Breast epithelium (tissue), 3 donors: Measurements from ENCODE around the gene FBXL4.

Source experiments
- POLR2A ChIP-seq: fragments of 450-650 bp; IDR thresholded peaks from one replicate; pipeline ENCODE4 v1.6.1; 2016; ENCODE audit warnings: antibody characterized with exemption, mild to moderate bottlenecking, moderate library complexity
- TF ChIP-seq, protein P1 (sequence below), 3 donors: fragments of 450-650 bp; IDR thresholded peaks; one replicate each; pipeline ENCODE4 v1.5.1; 2016 to 2017; ENCODE audit warnings: antibody characterized with exemption in 3 of 3, mild to moderate bottlenecking in 3 of 3, moderate library complexity in 3 of 3

GRCh38 chr6:98847416-98847778 is 100.3 kb downstream of the FBXL4 start:
- TF ChIP-seq, protein P1, sequence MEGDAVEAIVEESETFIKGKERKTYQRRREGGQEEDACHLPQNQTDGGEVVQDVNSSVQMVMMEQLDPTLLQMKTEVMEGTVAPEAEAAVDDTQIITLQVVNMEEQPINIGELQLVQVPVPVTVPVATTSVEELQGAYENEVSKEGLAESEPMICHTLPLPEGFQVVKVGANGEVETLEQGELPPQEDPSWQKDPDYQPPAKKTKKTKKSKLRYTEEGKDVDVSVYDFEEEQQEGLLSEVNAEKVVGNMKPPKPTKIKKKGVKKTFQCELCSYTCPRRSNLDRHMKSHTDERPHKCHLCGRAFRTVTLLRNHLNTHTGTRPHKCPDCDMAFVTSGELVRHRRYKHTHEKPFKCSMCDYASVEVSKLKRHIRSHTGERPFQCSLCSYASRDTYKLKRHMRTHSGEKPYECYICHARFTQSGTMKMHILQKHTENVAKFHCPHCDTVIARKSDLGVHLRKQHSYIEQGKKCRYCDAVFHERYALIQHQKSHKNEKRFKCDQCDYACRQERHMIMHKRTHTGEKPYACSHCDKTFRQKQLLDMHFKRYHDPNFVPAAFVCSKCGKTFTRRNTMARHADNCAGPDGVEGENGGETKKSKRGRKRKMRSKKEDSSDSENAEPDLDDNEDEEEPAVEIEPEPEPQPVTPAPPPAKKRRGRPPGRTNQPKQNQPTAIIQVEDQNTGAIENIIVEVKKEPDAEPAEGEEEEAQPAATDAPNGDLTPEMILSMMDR (IDR thresholded peaks at IDR 0.05), result no peak
- TF ChIP-seq POLR2A, result no peak
